Uterus (tissue), 2 donors: ENCODE measurements around the gene JAM3.

ENCODE experiments used
- CTCF ChIP-seq, 4 experiments: fragments of 200-600 bp in 2 of 4; fragments of 450-650 bp in 2 of 4; sonication (generic) in 2 of 4; IDR thresholded peaks; one replicate each; pipeline ENCODE4 v1.5.1; 2016 to 2019; ENCODE audit warnings: antibody characterized with exemption in 4 of 4, mild to moderate bottlenecking in 2 of 4, moderate library complexity in 1 of 4
- POLR2A ChIP-seq, 2 donors: fragments of 450-650 bp; IDR thresholded peaks; one replicate each; pipeline ENCODE4 v1.6.1; 2016; ENCODE audit warnings: antibody characterized with exemption in 2 of 2, mild to moderate bottlenecking in 1 of 2, moderate library complexity in 1 of 2

DNA sequence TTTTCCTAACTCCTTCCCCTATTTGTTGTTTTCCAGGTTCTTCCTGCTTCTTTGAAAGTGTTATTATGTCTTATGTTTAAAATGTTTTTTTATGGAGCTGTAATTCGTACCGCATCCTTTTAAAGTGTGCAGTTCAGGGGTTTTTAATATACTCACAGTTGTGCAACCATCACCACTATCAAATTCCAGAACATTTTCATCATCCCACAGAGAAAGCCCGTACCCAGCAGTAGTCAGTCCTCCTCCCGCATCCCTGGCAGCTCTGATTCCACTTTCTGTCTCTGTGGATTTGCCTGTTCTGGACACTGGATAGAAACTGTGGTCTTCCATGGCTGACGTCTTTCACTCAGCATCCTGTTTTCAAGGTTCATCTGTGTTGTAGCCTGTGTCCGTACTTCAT lies 73.7 kb downstream of the JAM3 start:
- TF ChIP-seq CTCF (IDR thresholded peaks at IDR 0.05), result no peak
- no peak for TF ChIP-seq POLR2A (IDR thresholded peaks at IDR 0.05)
